A549 treated with CORT108297 at 1 μM for 4 hours (cell line): ENCODE data around the gene CHIC2. TPM values are rescaled to one million over a fixed set of nuclear protein-coding genes. Genes with fewer than 3 reads are reported as not detected.

ENCODE experiments used
- total RNA-seq: library from RNA; stranded (reverse); fragments of 200-300 nt; extraction: Qiagen RNA extraction; gene quantifications from 5 replicates; pipeline ENCODE4 v1.2.3, GENCODE V29; 2022

Gene CHIC2
- 7.5 to 8.7 TPM (median 7.7 TPM) in 5 replicates for total RNA-seq

DNA sequence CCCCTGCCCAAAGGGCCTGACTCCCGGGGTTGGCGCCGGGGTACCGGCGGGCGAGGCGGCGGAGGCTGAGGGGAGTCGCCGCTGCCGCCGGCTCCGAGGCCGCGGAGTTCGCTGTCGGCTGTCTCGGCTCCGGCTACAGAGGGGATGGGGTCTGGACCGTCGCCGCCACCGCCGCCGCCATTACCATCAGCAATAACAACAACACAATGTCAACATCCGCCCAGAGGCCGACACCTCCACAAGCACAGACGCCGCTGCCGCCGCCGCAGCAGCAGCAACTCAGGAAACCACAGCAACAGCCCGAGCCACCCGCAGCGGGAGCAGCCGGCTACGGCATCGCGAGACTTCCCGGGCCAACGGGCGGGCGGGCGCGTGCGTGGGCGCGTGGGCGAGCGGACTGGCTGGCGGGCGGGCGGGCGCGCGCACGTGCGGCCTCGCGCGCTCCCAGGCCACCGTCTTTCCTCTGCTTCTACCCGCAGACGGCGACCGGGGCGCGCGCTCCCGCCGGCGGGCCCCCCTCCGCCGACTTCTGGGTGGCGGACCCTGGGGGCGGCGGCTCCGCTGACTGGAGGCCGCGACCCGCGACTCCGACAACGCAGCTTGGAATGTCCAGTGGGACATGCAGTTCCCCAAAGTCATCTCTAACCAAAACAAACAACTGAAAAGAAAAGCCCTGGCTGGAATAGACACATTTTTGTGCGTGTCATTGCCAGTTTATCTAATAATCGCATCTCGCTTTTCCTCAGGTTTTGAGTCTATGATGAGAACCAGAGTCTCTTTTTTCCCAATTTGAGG is at the start of gene CHIC2:
CHIC2 (minus strand) TSS at position 289 of the 795 bp plus-strand sequence. CDS start 305 bp downstream, outside the sequence.

DNA sequence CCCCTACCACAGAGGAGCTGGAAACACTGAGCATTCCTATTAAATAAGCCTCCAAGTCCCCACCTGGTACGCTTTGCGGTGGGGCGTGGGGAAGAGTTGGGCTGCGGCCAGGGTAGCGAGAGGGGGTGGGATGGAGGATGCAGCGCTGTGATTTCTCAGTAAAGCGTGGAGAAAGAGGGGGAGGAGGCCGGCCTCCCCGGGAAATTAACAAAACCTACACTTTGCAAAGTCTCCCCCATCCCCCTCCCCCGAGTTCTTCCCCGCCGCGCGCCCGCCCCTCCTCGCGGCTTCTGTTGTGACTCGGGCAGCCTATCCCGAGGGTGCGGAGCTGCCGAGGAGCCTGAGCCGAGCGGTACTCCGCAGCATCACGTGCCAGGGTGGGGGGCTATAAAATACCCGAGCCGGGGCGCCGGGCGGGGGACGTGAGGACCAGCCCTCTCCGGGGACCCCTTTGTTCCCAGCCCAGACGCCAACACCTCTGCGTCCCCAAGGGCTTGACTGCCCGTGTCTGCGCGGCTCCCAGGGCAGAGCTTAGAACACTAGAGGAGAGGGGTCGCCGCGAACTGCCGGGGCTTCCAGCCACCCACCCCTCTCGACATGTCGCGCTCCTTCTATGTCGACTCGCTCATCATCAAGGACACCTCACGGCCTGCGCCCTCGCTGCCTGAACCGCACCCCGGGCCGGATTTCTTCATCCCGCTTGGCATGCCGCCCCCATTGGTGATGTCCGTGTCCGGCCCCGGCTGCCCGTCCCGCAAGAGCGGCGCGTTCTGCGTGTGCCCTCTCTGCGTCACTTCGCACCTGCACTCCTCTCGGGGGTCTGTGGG is 35.6 kb upstream of the CHIC2 start, which contains the start of gene GSX2:
GSX2 (plus strand) TSS at position 416 of the 827 bp plus-strand sequence; CDS start at position 598, 182 bp downstream.

Other genes starting within 250 kb of the CHIC2 start
- not detected in 5 replicates for gene GSX2, start 35.6 kb upstream of the CHIC2 start, total RNA-seq
- 0.30 to 0.76 TPM (median 0.60 TPM) in 5 replicates for gene PDGFRA, start 164.7 kb upstream of the CHIC2 start, total RNA-seq